Activated CD8-positive, alpha-beta T cell treated with anti-CD3 and anti-CD28 coated beads for 36 hours (primary cell): ENCODE results near the gene ATG2A. TPM values are rescaled to one million over a fixed set of nuclear protein-coding genes. Genes with fewer than 3 reads are reported as not detected.

Source experiments
- ATAC-seq: fragments of 200-7000 bp; cut with Tn5 transposase; one replicate; pipeline ENCODE4 v1.10.0; 2021; ENCODE audit warnings: mild to moderate bottlenecking, moderate library complexity
- CTCF ChIA-PET: fragments of 350-600 bp; sonication (Branson Sonifier 250); formaldehyde crosslinking; loops from one replicate; lab custom pipeline; 2021; ENCODE audit warnings: antibody characterized with exemption; lab: Charles Lee
- POLR2A ChIA-PET: fragments of 350-600 bp; sonication (Branson Sonifier 250); formaldehyde crosslinking; loops from one replicate; lab custom pipeline; 2021; ENCODE audit warnings: antibody characterized with exemption; lab: Charles Lee
- DNase-seq: peaks from one replicate; pipeline ENCODE4 v3.0.0-alpha.2; 2020
- H3K27ac Mint-ChIP-seq: one replicate; pipeline ENCODE4 v1.8.0; 2021; ENCODE audit warnings: mild to moderate bottlenecking, mixed read lengths
- H3K27me3 Mint-ChIP-seq: one replicate; pipeline ENCODE4 v1.8.0; 2021; ENCODE audit warnings: mixed read lengths
- H3K36me3 Mint-ChIP-seq: one replicate; pipeline ENCODE4 v1.8.0; 2021; ENCODE audit warnings: low read depth, mixed read lengths
- H3K4me1 Mint-ChIP-seq: one replicate; pipeline ENCODE4 v1.8.0; 2021; ENCODE audit warnings: low read depth, mixed read lengths
- H3K4me3 Mint-ChIP-seq: one replicate; pipeline ENCODE4 v1.8.0; 2021; ENCODE audit warnings: mild to moderate bottlenecking, moderate library complexity, mixed read lengths
- H3K9me3 Mint-ChIP-seq: one replicate; pipeline ENCODE4 v1.8.0; 2021; ENCODE audit warnings: mixed read lengths
- intact Hi-C: fragments of 100-400 bp; cut with micrococcal nuclease; formaldehyde crosslinking; loops from one replicate; pipeline ENCODE4 v1.10.0; 2022
- total RNA-seq, 2 experiments: library from RNA; stranded (reverse); gene quantifications; one replicate each; pipeline ENCODE4 v1.2.3, GENCODE V29; 2021
- TF ChIP-seq, protein P1 (sequence below): fragments of 200-600 bp; IDR thresholded peaks from one replicate; pipeline ENCODE4 v1.8.0; 2022; ENCODE audit warnings: antibody characterized with exemption, mild to moderate bottlenecking

Gene ATG2A
- total RNA-seq, 2 experiments from 2014 or later: 17.1 to 17.5 TPM

DNA sequence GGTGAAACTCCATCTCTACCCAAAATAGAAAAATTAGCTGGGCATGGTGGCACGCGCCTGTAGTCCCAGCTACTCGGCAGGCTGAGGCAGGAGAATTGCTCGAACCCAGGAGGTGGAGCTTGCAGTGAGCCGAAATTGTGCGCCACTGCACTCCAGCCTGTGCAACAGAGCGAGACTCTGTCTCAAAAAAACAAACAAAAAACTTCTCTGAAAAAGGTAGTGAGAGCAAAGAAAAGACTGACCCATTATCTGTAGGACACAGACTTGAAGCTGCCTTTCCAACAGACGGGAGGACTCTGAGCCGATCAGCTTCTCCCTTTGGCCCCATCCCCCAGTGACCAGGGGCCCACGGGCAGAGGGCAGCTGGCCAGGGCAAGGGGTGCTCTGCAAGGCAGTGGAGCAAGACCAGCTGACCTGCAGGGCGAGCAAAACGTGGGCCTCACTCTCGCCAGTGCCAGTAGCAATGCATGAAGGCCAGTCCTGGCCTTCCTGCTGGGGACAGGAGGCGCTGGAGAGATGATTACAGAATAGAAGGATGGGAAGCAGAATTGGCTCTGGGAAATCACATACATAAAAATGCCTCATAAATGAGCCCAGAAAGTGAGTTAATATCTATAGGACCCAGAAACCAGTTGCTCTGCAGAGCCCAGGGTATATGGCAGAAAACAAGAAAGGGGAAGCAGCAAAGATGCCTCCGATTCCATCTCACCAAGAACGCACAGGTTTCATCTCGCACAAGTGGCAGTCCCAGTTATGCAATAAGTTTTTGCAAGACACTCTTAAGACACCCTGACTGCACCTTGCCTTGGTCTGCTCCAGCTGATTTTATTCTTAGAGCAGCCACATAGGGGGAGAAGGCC lies 41.4 kb downstream of the ATG2A start:
- no peak for ATAC-seq
- intact Hi-C loops: no loop called here
- peaks cover 71% of the 10 kb centered on the region for H3K4me1 Mint-ChIP-seq
- peak overlapping the region; percentile 99 for H3K4me3 Mint-ChIP-seq
- TF ChIP-seq, protein P1, sequence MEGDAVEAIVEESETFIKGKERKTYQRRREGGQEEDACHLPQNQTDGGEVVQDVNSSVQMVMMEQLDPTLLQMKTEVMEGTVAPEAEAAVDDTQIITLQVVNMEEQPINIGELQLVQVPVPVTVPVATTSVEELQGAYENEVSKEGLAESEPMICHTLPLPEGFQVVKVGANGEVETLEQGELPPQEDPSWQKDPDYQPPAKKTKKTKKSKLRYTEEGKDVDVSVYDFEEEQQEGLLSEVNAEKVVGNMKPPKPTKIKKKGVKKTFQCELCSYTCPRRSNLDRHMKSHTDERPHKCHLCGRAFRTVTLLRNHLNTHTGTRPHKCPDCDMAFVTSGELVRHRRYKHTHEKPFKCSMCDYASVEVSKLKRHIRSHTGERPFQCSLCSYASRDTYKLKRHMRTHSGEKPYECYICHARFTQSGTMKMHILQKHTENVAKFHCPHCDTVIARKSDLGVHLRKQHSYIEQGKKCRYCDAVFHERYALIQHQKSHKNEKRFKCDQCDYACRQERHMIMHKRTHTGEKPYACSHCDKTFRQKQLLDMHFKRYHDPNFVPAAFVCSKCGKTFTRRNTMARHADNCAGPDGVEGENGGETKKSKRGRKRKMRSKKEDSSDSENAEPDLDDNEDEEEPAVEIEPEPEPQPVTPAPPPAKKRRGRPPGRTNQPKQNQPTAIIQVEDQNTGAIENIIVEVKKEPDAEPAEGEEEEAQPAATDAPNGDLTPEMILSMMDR: no peak
- H3K36me3 Mint-ChIP-seq: peaks cover 50% of the 10 kb centered on the region
- peak overlapping the region; percentile 84 for H3K27ac Mint-ChIP-seq
- no peaks in the 10 kb centered on the region for H3K27me3 Mint-ChIP-seq
- POLR2A ChIA-PET: interaction anchor here (0.8 to 14.9 kb wide), 7 partner anchors 11 to 242 kb away, joined by 3 to 768 read pairs (median 4); partner anchors contain the start of genes PYGM and ZNHIT2
- no peak for DNase-seq
- H3K9me3 Mint-ChIP-seq: no peaks in the 10 kb centered on the region
- CTCF ChIA-PET: interaction anchor here (1.0 to 29.9 kb wide), 8 partner anchors 8 to 41 kb away, joined by 3 to 1168 read pairs (median 4); partner anchors contain the start of genes ATG2A and CDC42BPG

DNA sequence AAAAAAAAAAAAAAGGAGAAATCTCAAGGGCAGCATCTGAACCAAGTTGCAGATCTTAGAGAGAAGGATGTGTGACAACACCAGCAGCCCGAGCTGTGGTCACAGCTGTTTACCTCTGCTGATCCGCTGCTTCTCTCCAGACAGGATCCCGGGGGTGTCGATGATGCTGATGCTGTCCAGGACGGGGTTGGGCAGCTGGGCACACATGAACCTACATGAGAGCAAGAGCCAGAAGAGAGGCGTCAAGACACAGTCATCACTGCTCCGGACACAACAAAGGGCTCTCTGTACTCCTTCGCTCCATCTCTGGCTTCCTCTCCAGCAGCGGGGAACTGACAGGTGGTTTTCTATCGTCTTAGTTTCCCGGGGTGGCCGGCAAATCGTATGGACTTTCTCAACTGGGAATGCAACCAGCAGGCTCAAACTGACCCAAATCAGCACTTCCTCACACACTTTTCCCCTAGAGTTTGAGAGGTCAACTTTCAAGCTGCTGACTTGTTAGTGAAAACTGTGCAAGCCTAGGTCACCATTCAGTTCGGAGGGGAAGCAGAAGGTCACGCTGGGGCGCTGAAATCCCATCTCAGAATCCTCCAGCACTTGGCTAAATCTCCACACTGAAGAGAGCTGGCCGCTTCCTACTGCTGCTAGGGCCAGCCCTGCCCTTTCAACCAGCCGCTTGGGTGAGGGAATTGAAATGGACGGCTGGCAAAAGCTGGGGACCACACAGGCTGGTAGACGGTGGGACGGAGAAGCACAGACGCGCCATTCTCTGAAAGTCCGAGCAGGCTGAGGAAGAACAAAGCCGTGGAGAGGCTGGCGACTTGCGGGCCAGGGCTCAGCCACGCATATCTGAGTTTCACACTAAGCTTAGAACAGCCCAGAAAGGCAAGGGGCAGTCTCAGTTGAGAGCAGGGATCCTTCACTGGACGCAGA lies 42.4 kb downstream of the ATG2A start:
- DNase-seq (peak; percentile 72), ATAC-seq (no peak)
- intact Hi-C loops: no loop called here
- H3K36me3 Mint-ChIP-seq: peaks cover 51% of the 10 kb centered on the region
- peak overlapping the region; percentile 84 for H3K27ac Mint-ChIP-seq
- no peaks in the 10 kb centered on the region for H3K9me3 Mint-ChIP-seq
- H3K4me1 Mint-ChIP-seq: peaks cover 71% of the 10 kb centered on the region
- TF ChIP-seq, protein P1: no peak
- peak overlapping the region; percentile 99 for H3K4me3 Mint-ChIP-seq
- CTCF ChIA-PET: interaction anchor here (1.0 to 29.9 kb wide), 6 partner anchors 9 to 19 kb away, joined by 3 to 1168 read pairs (median 10); partner anchors contain the start of gene CDC42BPG
- POLR2A ChIA-PET: interaction anchor here (0.8 to 14.9 kb wide), 7 partner anchors 12 to 549 kb away, joined by 3 to 768 read pairs (median 3); partner anchors contain the start of gene PYGM
- H3K27me3 Mint-ChIP-seq: no peaks in the 10 kb centered on the region

DNA sequence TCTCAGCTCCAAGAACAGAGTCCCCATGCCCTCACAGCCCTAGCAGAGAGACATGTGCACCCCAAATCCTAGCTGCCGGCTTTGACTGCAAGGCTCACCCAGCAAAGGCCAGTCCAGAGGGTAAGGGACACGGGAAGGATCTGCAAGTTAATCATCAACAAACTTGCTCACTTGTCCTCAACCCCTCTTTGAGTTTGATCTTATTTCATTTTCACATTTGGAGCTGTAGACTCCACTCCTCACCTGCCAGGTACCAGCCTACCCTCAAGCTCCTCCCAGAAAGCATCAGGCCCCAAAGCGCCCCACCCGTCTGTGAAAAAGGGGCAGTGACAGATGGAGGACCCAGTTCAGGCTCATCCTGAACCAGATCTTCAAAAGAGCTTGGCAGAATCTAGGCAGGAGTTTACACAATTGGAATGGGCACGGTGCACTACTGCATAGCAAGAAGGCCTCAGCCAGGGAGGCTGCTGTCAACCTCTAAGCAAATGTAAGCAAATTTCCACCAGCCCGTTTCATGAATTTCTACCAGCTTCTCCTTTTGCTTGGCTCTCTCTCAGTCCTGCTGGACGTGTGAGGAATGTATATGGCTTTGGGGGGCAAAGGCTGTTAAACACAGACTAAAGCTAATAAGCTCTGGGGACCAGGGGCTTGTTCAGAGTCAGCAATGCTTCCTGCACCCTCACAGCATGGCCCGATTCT lies 44.1 kb downstream of the ATG2A start:
- POLR2A ChIA-PET: interaction anchor here (1.2 to 14.9 kb wide), 3 partner anchors 14 to 244 kb away, joined by 3 to 768 read pairs (median 51); partner anchors contain the start of gene ZNHIT2
- DNase-seq (no peak), ATAC-seq (no peak)
- Mint-ChIP-seq H3K4me3 (peak overlapping the region; percentile 37), H3K4me1 (peaks cover 81% of the 10 kb centered on the region), H3K27me3 (no peaks in the 10 kb centered on the region), H3K9me3 (no peaks in the 10 kb centered on the region), H3K27ac (peak overlapping the region; percentile 34), H3K36me3 (peaks cover 59% of the 10 kb centered on the region)
- CTCF ChIA-PET: interaction anchor here (0.9 to 29.9 kb wide), 5 partner anchors 14 to 64 kb away, joined by 3 to 1168 read pairs (median 6); partner anchors contain the start of gene CDC42BPG
- intact Hi-C loops: no loop called here
- TF ChIP-seq, protein P1: no peak

DNA sequence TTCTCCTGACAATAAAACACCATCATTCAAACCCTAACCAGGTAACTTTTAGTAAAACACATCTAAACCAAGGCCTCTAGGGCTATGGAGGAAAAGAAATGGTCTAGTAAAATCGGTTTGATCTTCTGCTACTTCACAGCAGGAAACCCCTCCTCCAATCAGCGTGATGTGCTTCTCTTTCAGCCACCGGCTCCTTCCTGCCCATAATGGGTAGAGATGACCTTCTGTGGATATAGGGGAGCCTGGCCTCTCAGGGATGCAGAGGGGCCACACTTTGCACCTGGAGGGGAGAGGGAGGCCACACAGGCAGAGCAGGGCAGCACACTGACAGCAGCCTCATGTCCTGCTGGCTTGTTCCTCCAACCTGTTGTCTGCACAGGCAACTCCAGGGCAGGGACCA lies 45.5 kb downstream of the ATG2A start:
- POLR2A ChIA-PET: interaction anchor here (7.0 to 14.9 kb wide), 2 partner anchors 14 to 15 kb away, joined by 51 to 768 read pairs; no protein-coding TSS in a partner anchor
- Mint-ChIP-seq H3K27ac (peak overlapping the region; percentile 88), H3K4me1 (peaks cover 86% of the 10 kb centered on the region), H3K4me3 (peak overlapping the region; percentile 54), H3K9me3 (peaks cover 3% of the 10 kb centered on the region), H3K27me3 (no peaks in the 10 kb centered on the region), H3K36me3 (peaks cover 57% of the 10 kb centered on the region)
- ATAC-seq: no peak
- intact Hi-C loops: no loop called here
- no peak for DNase-seq
- TF ChIP-seq, protein P1: no peak
- CTCF ChIA-PET: interaction anchor here (2.8 to 29.9 kb wide), 2 partner anchors 15 to 16 kb away, joined by 12 to 1168 read pairs; partner anchors contain the start of gene CDC42BPG
